SK-MEL-5 (cell line): ENCODE data around the gene TNS1. TPM values are rescaled to one million over a fixed set of nuclear protein-coding genes. Genes with fewer than 3 reads are reported as not detected.

Experiments used
- DNase-seq: peaks from one replicate; pipeline ENCODE4 v3.0.0-alpha.2; 2016; ENCODE audit warnings: low read depth, low spot score
- in situ Hi-C: cut with HindIII; loops from 2 replicates; pipeline ENCODE4 v1.10.0; 2016; ENCODE audit warnings: low sequenced_read_pairs, high pct_unique_total_duplicates, low pct_unique_long_range_greater_than_20kb
- total RNA-seq: library from RNA; depleted of rRNA; stranded (reverse); fragments of >200 nt; shearing (Covaris generic); gene quantifications from 2 replicates; pipeline ENCODE4 v1.2.3, GENCODE V29; 2014

The TNS1 gene
- total RNA-seq, 1 experiment from 2014 or later = 2.2 TPM

GRCh38 chr2:217992061-217992460 is 10.7 kb downstream of the TNS1 start:
- no peak for DNase-seq
- in situ Hi-C loops = no loop called here

DNA sequence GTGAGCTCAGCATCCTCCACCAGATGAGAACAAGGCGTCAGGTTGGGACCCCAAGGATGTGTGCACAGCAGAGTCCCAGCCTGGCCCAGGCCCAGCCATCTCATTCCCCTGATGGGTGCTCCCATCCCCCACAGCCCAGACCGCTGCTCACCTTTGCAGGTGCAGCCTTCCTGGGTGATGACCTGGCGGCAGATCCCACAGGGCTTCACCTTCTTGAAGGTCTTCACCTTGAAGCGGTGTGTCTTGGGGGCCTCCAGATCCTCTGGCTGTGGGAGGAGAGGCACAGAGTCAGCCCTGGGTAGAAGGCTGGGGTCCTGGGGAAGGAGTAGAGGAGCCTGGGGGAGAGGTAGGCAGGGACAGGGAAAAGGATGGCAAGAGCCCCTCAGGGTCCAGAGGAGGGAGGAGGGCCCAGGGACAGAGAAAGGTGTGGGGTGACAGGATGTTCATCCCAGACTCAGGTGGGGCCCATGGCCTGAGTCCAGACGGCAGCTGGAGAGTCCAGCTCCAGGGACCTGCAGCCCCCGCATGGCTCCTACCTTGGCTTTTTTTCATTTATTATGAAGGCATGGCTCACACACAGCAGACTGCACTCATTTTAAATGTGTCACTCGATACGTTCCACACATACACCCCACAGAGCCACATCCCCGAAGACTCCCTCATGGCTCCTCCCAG is 11.9 kb downstream of the TNS1 start:
- DNase-seq = no peak
- in situ Hi-C loops = no loop called here

DNA sequence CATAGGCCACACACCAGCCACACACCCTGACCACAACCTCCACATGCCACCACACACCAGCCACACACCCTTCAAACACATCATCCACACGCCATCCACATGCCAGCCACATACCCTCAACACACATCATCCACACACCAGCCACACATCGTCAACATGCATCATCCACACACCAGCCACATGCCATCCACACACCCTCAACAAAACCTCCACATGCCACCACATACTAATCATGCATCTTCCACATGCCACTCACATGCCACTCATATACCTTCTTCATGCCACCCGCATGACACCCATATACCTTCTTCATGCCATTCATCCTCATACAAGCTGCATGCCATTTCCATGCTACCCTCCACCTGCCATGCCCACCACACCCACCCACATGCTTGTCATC is 12.4 kb downstream of the TNS1 start:
- DNase-seq = no peak
- in situ Hi-C loops = no loop called here

DNA sequence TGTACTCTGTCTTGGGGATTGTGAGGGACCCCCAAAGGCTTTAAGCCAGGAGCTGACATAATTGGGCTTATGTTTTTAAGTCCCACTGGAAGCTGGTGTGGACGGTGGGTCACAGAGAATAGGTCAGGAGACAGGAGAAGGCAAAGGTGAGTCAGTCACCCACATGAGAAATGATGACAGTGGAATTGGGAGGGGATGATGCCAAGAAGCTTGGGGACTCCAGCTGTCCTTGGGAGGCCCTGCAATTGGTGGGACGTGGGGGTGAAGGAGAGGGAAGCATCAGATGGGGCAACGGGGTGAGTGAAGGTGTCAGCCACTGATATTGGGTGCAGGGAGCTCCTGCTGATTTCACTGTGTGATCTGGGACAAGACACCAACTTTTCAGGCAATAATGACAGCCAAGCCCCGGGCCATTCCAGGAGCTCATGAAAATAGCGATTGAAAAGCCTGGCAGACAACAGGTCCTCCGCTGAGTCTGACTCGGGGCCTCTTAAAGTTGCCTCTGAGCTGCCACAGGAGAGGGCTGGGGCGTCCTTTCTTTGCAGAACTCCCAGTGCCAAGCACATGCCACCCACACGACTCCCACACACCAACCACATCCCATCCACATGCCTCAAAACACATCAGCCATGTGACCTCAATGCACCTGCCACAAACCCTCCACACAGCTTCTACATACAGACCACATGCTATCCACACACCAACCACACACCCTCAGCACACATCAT is 13.4 kb downstream of the TNS1 start:
- DNase-seq = no peak
- in situ Hi-C loops = no loop called here

DNA sequence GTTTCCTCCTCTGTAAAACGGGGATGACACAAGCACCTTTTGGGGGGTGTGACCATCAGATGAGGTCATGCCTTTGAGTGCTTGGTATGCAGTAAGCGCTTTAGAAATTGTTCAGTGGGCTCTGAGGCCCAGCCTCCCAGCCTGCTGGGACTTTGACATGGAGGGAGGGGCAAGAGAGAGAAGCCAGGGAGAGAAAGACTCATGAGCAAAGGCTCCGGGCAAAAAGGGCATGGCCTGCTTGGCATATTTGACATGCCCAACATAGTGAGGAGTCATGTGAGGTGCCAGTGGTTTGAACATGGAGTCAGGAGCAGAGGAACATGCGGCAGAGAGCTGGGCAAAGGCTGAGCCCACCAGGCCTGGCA is 14.0 kb downstream of the TNS1 start:
- in situ Hi-C loops = no loop called here
- peak; percentile 28 for DNase-seq

DNA sequence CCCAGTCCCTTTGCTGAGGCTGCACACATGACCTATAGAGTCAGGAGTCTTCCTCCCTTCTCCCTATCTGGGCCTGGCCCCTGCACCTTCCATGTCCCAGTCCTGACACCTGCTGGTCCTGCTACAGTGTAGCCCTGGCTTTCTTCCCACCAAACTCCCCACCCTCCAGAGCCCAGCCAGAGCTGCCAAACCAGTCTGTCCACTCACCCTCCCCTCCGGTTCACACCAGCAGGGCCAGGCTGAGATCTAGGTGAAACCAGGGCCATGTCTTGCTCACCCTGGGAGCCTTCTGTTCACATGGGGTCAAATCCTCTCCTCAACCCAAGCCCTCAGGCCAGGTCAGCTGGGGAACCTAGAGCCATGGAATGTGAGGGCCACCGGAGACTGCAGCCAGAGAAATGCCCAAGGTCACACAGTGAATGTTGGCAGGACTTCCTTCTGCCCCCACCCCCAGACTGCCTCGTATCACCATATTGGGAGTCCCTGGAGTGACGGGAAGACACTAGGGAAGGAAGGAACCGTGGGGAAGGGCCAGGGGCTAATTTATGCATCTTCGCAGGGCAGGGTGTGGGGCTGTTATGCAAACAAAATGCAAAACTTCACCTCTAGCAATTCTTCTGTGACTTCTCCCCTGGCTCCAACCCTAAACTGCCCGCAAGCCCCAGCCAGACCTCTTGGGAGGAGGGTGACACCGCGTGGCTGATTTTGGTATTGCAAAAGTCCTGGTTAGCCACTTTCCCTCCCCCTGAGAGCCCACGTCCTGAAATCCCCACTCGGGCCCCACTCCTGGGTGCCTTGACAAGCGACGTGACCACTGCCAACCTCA is 14.6 kb downstream of the TNS1 start:
- in situ Hi-C loops = no loop called here
- DNase-seq = peak; percentile 71

GRCh38 chr2:217987391-217987790 is 15.4 kb downstream of the TNS1 start:
- DNase-seq = no peak
- in situ Hi-C loops = no loop called here

DNA sequence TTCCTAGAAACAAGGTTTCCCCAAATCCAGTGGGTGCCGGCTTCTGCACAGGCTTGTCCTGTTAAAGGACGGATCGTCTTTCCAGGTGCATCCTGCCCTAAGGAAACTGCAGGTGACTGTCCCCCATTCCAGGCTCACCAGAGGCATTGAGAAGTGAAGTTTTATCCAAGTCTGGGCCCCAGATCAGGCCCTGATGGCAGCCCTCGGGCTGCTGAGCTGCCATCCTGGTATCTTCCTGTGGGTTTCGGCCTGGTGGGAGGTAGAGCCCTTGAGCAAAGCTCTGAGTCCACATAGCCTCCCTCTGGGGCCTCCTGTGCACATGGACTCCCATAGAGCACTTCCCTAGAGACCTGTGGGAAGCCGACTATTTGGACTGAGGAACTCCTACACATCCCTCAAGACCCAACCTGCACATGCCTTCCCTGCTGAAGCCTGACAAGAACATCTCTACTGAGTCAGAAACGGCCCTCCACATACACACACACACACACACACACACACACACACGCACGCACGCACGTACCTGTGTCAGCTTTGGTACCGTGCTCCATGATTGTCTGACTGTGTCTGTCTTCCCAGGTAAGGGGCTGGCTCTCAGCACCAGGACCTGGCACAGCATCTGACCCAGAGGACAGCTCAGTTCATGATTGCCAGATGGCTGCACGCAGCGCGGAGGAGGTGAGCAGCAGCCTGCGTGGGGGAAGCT is 16.4 kb downstream of the TNS1 start:
- no peak for DNase-seq
- in situ Hi-C loops = no loop called here

DNA sequence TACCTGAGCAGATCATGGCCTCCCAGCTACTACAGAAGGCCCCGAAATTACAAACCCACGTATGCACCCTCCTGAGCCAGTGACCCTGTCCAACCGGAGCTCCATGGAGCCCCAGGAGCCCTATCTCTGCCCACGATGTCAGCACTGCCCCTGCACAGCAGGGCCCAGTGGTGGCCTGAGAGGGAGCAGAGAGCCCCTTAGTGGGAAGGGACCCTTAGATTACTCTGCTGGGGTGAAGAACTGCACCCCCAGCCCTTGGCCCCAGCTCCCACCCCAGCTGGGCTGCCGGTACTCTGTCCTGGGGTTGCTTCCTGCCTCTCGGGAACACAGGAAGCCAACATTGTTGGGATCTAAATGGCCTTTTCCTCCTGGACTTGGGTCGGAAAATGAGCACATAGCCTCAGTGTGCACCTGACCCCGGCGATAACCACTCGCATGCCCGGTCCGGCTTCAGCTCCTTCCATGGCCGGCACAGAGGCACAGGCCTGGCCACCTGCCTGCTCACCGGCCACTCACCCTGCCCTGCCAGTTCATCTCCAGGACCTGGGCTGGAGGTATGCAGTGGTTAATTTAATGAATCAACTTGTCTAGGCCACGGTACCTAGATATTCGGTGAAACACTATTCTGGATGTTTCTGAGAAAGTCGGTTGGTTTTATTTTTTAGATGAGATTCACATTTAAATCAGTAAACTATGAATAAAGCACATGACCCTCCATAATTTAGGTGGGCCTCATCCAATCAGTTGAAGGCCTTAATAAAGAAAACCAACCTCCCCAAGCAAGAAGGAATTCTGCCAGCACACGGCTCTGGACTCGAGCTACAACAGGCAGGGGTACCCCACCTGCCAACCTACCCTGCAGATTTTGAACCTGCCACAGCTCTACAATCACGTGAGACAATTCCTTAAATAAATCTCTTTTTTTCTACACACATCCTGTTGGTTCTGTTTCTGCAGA is 19.2 kb downstream of the TNS1 start:
- in situ Hi-C loops = no loop called here
- DNase-seq = no peak

DNA sequence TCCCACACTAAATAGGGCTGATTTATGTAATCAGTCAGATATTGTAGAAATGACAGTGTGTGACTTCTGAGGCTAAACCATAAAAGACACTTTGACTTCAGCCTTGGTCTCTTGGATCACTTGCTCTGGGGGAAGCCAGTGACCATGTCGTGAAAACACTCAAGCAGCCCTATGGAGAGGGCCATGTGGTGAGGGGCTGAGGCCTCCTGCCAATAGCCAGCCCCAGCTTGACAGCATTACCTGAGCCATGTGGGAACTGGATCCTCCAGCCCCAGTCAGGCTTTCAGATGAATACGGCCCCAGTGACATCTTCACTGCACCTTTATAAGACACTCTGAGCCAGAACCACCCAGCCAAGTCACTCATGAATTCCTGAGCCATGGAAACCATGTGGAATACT is 20.8 kb downstream of the TNS1 start:
- no peak for DNase-seq
- in situ Hi-C loops = no loop called here

DNA sequence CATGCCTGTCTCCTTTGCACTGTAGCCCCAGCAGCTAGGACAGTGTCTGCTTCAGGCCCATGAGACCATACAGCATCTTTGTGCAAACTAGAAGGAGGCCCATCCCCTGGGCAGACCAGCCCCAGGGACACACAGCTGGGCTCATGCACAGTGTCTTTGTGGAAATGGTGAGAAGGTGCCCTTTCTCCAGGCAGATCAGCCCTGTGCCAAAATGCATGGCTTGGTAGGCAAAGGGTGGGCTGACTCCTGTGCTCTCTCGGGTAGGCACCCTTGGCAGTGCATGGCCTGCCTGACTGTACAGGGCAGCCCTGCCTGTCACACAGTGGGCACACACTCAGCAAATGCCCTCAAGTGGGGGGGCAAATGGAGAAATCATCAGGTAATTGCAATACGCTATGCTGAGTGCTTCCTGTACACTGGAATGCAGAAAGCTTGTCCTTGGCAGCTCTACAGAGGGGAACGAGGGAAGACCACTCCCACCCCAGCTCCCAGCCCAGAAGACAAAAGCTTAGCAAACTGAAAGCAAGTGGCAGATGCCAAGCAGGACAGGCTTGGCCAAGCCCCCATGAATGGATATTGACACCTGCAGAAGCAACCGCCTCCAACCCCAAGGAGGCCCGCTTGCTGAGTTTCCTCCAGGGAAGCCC is 21.6 kb downstream of the TNS1 start:
- in situ Hi-C loops = no loop called here
- DNase-seq = no peak

DNA sequence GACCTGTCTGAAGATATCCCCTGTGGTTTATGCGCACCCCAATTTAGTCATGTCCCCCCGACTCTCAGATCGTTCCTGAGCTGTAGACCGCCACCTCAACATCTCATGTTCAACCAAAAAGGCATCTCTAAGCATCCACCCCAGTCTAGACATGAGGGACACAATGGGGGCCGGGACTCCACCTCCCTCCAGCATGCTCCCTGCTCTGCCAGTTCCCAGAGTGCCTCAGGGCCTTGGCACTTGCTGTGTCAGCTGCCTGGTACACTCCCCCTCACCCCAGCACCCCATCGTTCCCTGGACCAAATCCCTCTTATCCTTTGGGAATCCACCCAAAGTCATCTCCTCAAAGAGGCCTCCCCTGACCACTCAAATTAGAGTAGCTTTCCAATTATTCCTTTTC is 22.2 kb downstream of the TNS1 start:
- in situ Hi-C loops = no loop called here
- DNase-seq = no peak

GRCh38 chr2:217980036-217980435 is 22.8 kb downstream of the TNS1 start:
- in situ Hi-C loops = no loop called here
- no peak for DNase-seq

DNA sequence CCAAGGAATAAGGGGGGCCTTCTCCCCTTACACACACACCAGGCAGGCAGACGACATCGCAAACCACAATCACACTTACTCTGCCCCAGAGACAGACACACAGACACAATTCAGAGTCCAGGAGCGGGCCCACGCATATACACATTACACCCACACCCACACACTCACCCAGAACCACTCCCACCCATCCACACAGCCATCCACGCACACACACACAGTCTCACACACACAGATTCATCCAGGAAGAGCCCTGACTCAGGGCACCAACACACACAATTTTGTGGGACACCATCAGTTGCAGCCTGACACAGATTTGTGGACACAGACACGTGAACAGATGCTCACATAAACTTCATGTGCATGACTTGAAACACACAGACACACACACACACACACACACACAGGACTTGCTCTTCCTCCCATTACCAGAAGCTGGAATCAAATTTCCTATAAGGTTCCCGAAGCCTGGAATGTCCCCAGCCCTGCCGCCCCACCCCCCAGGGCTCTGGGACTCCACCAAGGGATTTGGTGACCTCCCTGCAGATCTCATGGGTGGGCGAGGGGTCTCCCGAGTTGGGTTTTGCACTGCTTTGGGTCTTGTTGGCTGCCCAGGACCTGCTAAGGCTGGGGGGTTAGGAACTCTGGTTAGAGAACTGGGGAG is 23.5 kb downstream of the TNS1 start:
- DNase-seq = no peak
- in situ Hi-C loops = no loop called here

GRCh38 chr2:217978536-217979150 is 24.2 kb downstream of the TNS1 start:
- no peak for DNase-seq
- in situ Hi-C loops = no loop called here
